ENCODE data around the gene HEXIM2.

Gene HEXIM2

DNA sequence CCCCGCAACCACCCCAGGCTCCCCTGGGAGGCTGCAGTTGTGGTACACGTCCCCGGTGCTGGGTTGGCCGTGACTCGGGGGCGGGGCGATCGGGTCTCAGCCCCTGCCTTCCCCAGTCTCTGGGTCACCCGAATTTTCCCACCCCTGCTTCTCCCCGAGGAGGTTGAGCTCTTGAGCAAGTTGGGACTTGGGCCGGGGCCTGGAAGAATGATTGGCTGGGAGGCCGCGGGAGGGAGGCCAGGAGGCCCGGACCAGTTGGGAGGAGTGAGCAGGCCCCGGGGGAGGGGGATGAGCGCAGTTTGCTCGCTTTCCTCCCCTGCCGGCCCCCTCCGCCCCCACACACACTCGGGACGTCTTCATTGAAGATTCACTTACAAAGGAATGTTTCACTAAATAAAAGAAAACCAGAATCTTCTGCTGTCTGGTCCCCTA is 17.9 kb upstream of the HEXIM2 start:
- H3K9me2 ChIP-seq (replicated peaks; ENCODE audit: insufficient read depth, low read length), result no peaks in the 10 kb centered on the region
- H3K4me3 ChIP-seq (ENCODE audit: insufficient read depth, low read length, poor library complexity, severe bottlenecking), result no peak overlapping the region
- no peak for TF ChIP-seq EZH2phosphoT487 (conservative IDR thresholded peaks at IDR 0.05; ENCODE audit: low read length)
- TF ChIP-seq, protein P1, sequence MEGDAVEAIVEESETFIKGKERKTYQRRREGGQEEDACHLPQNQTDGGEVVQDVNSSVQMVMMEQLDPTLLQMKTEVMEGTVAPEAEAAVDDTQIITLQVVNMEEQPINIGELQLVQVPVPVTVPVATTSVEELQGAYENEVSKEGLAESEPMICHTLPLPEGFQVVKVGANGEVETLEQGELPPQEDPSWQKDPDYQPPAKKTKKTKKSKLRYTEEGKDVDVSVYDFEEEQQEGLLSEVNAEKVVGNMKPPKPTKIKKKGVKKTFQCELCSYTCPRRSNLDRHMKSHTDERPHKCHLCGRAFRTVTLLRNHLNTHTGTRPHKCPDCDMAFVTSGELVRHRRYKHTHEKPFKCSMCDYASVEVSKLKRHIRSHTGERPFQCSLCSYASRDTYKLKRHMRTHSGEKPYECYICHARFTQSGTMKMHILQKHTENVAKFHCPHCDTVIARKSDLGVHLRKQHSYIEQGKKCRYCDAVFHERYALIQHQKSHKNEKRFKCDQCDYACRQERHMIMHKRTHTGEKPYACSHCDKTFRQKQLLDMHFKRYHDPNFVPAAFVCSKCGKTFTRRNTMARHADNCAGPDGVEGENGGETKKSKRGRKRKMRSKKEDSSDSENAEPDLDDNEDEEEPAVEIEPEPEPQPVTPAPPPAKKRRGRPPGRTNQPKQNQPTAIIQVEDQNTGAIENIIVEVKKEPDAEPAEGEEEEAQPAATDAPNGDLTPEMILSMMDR (IDR thresholded peaks at IDR 0.05; ENCODE audit: insufficient read depth, low read length, poor library complexity, severe bottlenecking), result no peak
- no peak overlapping the region for H3K9ac ChIP-seq (ENCODE audit: low read length)
- no peaks in the 10 kb centered on the region for H3K27me3 ChIP-seq (ENCODE audit: low read length)
- no peaks in the 10 kb centered on the region for H3K36me3 ChIP-seq (ENCODE audit: low read length)
- H4K20me1 ChIP-seq (ENCODE audit: low read depth, low read length), result no peaks in the 10 kb centered on the region
- H3K9me3 ChIP-seq (ENCODE audit: insufficient read depth, low read length), result no peaks in the 10 kb centered on the region
- H3K4me2 ChIP-seq (ENCODE audit: low read depth, low read length, poor library complexity, severe bottlenecking), result no peak overlapping the region
- H3F3A ChIP-seq (ENCODE audit: insufficient read depth), result peaks cover 2% of the 10 kb centered on the region; the same call in 1 of the 2 replicates
- H2AFZ ChIP-seq (ENCODE audit: low read depth, low read length, severe bottlenecking), result no peak overlapping the region
- H3K27ac ChIP-seq (ENCODE audit: low read depth, low read length), result no peak overlapping the region
- H3K79me2 ChIP-seq (ENCODE audit: insufficient read depth, low read length), result no peaks in the 10 kb centered on the region

DNA sequence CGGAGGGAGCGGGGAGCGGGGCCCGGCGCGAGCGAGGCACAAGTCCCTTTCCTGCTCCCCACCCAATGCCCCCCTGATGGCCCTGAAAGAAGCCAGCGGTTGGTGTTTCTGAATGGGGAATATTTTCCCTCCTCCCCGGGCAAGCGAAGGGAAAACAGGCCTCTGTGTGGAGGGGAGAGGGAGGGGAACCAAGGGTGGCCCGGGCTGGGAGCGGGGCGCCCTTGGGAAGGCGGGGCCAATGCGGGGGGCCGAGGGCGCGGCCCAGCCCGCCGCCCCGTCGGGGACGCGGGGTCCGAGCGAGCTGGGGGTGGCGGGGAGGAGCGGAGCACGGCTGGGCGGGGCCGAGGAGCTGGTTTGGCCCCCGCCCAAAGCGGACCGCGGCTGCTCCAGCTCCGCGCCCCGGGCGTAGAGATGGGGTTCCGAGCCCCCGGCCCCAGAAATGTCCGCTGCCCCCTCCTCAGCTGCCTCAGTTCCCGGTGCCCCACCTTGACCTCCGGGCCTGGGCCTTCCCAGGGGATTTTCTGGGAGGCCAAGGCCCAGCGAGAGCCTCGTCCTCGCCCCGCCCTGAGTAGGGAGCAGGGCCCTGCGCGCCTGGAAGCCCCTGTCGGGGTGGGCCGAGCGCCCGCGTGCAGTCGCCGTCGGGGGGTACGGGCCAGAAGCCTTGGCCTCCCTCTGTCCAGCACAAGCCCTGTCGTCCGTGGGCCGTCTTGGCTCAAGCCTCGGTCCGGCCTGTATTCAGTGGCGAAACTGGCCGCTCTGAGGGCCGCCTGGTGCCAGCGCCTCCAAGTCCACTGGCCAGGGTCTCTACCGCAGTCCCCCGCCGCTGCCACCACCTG is 17.3 kb upstream of the HEXIM2 start:
- Histone ChIP-seq H3K27me3 (ENCODE audit: low read length) (no peaks in the 10 kb centered on the region), H3K4me3 (ENCODE audit: insufficient read depth, low read length, poor library complexity, severe bottlenecking) (no peak overlapping the region)

DNA sequence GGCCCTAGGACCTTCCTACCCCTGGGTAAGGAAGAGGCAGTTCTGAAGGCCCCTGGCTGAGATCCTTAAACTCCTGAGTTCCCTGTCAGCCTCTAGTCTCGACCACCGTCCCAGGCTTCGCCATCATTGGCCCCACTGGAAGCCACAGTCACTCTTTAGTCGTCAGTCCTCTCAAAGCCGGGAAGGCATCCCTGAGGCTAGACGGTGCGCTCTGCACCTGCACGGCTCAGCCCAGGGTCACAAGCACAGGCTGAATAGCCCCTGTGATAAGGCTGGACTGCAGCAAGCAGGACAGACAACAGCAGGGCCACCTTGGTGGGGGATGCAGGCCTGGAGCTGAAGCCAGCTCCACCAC is 16.7 kb upstream of the HEXIM2 start:
- no peak overlapping the region for H3K4me2 ChIP-seq (ENCODE audit: low read depth, low read length, poor library complexity, severe bottlenecking)
- no peaks in the 10 kb centered on the region for H3K79me2 ChIP-seq (ENCODE audit: insufficient read depth, low read length)
- H3K36me3 ChIP-seq (ENCODE audit: low read length), result no peaks in the 10 kb centered on the region
- TF ChIP-seq EZH2phosphoT487 (conservative IDR thresholded peaks at IDR 0.05; ENCODE audit: low read length), result no peak
- TF ChIP-seq, protein P1 (IDR thresholded peaks at IDR 0.05; ENCODE audit: insufficient read depth, low read length, poor library complexity, severe bottlenecking), result no peak
- no peak overlapping the region for H3K27ac ChIP-seq (ENCODE audit: low read depth, low read length)
- no peaks in the 10 kb centered on the region for H3K9me3 ChIP-seq (ENCODE audit: insufficient read depth, low read length)
- H3K9me2 ChIP-seq (replicated peaks; ENCODE audit: insufficient read depth, low read length), result no peaks in the 10 kb centered on the region
- no peak overlapping the region for H3K4me3 ChIP-seq (ENCODE audit: insufficient read depth, low read length, poor library complexity, severe bottlenecking)
- H3F3A ChIP-seq (ENCODE audit: insufficient read depth), result peaks cover 2% of the 10 kb centered on the region; the same call in 1 of the 2 replicates
- H2AFZ ChIP-seq (ENCODE audit: low read depth, low read length, severe bottlenecking), result no peak overlapping the region
- H4K20me1 ChIP-seq (ENCODE audit: low read depth, low read length), result no peaks in the 10 kb centered on the region
- H3K27me3 ChIP-seq (ENCODE audit: low read length), result no peaks in the 10 kb centered on the region
- H3K9ac ChIP-seq (ENCODE audit: low read length), result no peak overlapping the region

More for the DNA sequence above, 17.3 kb upstream of the HEXIM2 start:
- TF ChIP-seq EZH2phosphoT487 (conservative IDR thresholded peaks at IDR 0.05; ENCODE audit: low read length), result no peak
- TF ChIP-seq, protein P1 (IDR thresholded peaks at IDR 0.05; ENCODE audit: insufficient read depth, low read length, poor library complexity, severe bottlenecking), result no peak
- Histone ChIP-seq H3K4me2 (ENCODE audit: low read depth, low read length, poor library complexity, severe bottlenecking) (no peak overlapping the region), H3K9me3 (ENCODE audit: insufficient read depth, low read length) (no peaks in the 10 kb centered on the region), H4K20me1 (ENCODE audit: low read depth, low read length) (no peaks in the 10 kb centered on the region), H3K27ac (ENCODE audit: low read depth, low read length) (no peak overlapping the region), H3K9ac (ENCODE audit: low read length) (no peak overlapping the region), H3K36me3 (ENCODE audit: low read length) (no peaks in the 10 kb centered on the region), H3F3A (ENCODE audit: insufficient read depth) (peaks cover 2% of the 10 kb centered on the region; the same call in 1 of the 2 replicates), H3K79me2 (ENCODE audit: insufficient read depth, low read length) (no peaks in the 10 kb centered on the region), H2AFZ (ENCODE audit: low read depth, low read length, severe bottlenecking) (no peak overlapping the region), H3K9me2 (replicated peaks; ENCODE audit: insufficient read depth, low read length) (no peaks in the 10 kb centered on the region)
